Embryonic facial prominence (tissue), 1 donor: Measurements from ENCODE around the gene NPW.

Experiments used
- DNase-seq: peaks from one replicate; pipeline ENCODE4 v3.0.0-alpha.2; 2016; ENCODE audit errors: extremely low spot score

The NPW gene

DNA sequence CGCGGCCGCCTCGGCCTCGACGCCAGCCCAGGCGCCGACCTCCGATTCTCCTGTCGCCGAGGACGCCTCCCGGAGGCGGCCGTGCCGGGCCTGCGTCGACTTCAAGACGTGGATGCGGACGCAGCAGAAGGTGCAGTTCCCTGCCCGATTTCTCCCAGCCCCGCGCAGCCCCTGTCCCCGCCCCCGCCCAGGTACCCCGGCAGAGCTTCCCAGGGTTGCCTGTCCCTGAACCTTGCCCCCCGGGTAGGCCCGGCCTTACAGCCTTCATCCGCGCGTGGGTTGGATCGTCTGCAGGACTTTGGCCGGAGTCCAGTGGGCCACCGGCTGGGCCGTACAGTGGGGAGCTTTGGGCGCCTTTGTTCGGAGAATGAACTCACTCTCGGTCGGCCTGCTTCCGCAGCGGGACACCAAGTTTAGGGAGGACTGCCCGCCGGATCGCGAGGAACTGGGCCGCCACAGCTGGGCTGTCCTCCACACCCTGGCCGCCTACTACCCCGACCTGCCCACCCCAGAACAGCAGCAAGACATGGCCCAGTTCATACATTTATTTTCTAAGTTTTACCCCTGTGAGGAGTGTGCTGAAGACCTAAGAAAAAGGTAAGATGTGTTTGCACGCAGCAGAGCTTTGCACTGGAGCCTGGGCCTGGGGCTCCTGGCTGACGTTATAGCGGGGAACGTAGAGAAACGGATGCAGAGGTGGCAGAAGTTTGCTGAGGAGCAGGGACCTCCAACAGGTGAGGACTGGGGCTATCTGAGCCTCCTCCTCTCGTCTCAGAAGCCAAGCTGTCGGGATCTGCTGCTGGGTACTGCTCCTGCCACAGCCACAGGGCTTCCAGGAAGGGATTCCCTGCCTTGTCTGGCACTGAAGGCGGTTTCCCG lies 35.0 kb upstream of the NPW start:
- no peak for DNase-seq

DNA sequence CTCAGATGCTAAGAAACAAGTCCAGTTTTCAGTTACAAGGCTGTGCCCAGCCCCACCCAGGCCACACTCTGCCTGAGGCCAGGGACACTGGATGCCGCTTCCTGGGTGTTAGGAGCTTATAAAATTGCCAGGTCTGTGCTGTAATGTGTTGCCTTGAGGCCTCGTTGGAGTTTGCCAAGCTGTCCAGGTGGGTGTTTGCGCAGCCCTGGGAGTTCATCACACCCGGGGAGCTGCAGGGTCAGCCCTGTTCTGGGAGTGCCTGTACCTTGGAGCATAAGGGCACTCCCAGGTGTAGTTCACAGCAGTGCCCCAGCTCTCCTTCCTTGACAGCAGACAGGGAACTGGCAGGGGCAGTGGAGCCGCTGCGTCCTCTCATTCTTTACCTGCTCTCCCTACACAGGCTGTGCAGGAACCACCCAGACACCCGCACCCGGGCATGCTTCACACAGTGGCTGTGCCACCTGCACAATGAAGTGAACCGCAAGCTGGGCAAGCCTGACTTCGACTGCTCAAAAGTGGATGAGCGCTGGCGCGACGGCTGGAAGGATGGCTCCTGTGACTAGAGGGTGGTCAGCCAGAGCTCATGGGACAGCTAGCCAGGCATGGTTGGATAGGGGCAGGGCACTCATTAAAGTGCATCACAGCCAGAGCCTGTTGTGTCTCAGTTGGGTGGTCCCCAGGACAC lies 34.0 kb upstream of the NPW start:
- DNase-seq = no peak

DNA sequence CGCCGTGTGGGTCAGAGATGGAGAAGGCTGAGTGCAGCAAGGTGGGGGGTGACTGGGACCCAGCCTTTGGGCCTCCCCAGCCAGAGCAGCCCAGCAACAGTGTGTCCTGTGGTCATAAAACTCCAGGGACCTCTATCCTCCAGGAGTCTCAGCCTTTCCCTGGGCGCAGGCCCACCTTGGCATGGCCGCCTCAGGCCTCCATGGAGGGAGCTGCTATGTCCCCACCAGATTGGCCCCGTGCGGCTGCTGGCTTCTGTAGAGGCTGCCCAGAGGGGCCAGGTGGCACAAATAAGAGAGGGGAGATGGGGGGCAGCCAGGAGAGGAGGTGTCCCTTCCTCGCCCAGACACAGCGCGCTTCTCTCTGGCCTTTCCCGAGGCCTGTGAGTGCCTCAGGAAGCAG lies 32.4 kb upstream of the NPW start:
- DNase-seq = no peak

DNA sequence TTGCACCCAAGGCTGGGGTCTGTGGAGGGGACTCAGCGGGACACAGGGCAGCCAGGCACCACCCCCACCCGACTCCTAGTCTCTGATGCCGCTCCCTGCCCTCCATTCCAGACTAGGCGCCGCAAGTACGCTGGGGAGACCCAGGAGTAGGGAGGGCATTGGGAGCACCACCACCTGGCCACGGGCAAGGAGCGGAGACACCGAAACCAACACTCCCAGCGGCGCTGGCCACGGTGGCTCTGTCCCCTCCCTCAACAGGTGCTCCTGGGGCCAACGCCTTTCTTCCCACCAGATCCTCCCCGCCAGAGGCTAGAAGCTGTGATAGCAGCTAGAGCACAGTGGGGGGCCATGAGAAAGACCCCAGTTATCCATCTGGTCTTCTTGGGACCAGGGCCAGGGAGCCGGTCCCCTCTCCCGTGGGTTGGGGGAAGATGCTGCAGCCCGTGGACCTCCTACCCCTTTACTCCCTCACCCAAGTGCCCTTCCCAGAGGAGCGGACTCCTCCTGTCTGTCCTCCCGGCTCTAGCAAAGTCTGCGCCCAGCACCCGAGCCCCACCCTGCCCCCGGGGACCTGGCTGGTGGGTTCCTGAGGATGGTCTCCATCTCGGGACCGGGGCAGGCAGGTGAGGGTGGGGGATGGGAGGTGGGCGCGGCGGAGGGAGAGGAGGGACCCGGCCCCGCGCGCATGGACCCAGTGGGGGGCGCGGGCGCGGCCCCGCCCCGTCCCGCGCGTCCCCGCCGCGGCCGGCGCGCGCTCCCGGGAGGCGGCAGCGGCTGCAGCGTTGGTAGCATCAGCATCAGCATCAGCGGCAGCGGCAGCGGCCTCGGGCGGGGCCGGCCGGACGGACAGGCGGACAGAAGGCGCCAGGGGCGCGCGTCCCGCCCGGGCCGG lies 30.1 kb upstream of the NPW start, which contains the start of gene SYNGR3:
Gene SYNGR3, plus strand, starts transcription at position 762 of the 892 bp plus-strand sequence. CDS start 133 bp downstream, outside the sequence.
- no peak for DNase-seq

DNA sequence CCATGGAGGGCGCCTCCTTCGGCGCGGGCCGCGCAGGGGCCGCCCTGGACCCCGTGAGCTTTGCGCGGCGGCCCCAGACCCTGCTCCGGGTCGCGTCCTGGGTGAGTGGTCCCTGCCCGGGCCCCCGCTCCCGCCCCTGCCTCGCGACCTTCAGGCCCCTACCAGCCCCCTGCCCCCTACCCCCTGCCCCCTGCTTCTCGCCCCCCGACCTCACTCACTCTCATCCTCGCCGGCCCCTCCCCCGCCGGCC lies 29.6 kb upstream of the NPW start:
- DNase-seq = no peak

DNA sequence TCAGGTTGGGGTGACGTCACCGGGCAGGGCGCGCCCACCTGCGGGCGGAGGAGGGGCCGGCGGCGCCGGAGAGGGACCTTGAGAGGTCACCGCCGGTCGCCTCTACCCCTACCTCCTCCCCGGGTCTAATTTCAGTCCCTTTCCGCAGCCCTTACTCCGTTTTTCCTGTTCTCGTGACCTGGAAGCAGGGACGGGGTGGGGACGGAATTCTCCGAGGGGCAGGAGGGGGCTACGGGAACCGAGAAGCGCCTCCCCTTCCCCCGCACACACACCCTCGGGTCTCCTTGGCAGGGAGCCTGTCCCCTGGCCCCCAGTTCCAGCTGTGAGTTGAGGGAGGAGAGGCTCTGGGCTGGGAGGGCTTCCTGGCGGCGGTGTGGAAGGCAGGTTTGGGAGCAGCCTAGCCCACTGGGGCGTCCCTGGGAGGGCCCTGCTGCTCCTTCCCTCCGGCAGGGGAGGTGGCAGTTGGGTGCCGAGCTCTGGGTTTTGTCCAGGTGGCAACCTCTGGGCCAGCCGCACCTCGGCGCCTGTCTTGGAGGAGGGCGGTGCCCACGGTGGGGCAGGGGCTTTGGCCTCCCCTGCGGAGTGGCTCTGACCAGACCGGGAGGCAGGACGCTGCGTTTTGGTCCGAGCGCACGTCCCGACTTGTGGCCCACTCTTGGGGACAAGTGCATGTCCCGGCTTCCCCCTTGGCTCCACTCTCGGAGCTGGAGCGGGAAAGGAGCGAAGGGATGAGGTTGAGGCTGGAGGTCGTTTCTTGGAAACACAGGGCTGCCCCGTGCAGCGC lies 29.0 kb upstream of the NPW start:
- no peak for DNase-seq

DNA sequence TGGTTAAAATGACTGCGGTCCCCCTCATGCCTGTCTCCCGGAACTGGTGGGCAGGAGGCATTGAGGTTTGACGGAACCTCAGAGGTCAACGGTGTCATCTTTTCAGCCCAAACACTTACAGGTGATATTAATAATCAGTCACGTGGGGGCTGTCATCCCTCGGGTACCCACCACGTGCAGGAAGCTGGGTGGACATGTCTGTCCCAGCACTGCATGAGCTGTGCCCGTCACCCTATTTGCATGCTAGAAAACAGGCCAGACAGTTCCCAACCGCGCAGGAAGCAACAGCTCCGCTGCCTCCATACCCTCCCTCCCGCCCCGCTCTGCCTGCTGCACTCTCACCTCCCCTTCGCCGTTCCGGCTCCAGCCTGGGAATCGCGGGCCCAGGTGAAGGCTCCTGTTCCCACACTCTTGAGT lies 28.4 kb upstream of the NPW start:
- DNase-seq = no peak

DNA sequence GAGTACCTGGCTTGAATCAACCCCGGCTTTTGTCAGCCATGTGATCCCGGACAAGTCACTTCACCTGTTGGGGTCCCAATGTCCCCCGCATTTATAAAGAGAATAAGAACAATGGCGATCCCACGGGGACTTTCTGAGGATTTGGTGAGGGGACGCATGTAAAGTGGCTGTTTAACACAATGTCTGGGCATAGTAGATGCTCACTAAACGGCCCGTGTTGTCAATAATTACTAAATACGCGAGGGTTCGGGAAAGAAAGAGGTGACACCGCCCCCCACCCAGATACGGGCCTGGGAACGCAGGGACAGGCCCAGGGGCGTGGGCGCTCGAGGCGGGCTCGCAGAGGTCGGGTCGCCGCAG lies 28.0 kb upstream of the NPW start:
- DNase-seq = no peak

DNA sequence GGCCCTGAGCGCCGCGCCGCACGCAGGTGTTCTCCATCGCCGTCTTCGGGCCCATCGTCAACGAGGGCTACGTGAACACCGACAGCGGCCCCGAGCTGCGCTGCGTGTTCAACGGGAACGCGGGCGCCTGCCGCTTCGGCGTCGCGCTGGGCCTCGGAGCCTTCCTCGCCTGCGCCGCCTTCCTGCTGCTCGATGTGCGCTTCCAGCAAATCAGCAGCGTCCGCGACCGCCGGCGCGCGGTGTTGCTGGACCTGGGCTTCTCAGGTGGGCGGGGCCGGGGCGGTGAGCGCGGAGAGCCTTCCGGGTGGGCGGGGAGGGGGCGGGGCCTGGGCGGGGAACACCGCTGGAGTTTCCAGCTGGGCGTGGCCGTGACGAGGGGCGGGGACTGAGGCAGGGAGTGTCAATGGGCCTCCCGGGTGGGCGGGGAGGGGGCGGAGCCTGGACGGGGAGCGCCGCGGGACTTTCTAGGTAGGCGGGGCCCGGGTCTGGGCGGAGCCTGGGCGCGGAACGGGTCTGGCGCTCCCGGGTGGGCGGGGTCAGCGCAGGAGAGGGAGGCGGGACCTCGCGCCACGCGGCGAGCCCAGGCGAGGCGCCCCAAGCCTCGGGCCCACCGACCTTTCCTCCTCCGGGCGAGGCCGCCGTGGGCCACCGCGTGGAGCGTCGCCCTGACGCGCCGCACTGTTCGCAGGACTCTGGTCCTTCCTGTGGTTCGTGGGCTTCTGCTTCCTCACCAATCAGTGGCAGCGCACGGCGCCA lies 27.5 kb upstream of the NPW start:
- peak; percentile 83 for DNase-seq

DNA sequence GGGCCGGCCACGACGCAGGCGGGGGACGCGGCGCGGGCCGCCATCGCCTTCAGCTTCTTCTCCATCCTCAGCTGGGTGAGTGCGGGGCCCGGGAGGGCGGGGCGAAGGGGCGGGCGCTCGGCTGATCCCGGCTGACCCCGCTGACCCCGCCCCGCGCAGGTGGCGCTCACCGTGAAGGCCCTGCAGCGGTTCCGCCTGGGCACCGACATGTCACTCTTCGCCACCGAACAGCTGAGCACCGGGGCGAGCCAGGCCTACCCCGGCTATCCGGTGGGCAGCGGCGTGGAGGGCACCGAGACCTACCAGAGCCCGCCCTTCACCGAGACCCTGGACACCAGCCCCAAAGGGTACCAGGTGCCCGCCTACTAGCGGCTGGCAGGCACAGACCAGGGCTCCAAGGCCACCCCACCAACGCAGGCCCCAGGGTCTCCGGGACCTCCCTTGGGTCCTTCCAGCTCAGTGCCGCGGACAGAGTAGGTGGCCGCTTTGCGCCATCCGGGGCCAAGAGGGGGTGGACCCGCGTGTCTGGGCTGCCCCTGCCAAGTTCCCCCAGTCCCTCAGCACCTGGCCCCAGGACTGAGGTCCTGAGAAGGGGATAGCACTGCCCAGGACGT lies 26.8 kb upstream of the NPW start:
- DNase-seq = no peak

DNA sequence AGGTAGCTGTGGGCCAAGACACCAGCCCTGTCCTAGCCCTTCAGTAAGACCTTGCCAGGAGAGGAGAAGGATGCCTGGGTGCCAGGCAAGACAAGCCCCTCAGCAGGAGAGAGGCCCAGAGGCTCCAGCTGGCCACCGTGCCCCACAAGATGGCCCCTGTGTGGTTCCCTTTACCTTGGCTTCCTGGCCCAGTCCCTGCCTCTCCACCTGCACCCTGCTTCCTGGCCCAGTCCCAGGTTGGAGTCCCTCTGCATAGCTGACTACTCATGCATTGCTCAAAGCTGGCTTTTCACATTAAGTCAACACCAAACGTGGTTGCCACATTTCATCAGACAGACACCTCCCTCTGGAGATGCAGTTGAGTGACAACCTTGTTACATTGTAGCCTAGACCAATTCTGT lies 25.9 kb upstream of the NPW start:
- DNase-seq = no peak

DNA sequence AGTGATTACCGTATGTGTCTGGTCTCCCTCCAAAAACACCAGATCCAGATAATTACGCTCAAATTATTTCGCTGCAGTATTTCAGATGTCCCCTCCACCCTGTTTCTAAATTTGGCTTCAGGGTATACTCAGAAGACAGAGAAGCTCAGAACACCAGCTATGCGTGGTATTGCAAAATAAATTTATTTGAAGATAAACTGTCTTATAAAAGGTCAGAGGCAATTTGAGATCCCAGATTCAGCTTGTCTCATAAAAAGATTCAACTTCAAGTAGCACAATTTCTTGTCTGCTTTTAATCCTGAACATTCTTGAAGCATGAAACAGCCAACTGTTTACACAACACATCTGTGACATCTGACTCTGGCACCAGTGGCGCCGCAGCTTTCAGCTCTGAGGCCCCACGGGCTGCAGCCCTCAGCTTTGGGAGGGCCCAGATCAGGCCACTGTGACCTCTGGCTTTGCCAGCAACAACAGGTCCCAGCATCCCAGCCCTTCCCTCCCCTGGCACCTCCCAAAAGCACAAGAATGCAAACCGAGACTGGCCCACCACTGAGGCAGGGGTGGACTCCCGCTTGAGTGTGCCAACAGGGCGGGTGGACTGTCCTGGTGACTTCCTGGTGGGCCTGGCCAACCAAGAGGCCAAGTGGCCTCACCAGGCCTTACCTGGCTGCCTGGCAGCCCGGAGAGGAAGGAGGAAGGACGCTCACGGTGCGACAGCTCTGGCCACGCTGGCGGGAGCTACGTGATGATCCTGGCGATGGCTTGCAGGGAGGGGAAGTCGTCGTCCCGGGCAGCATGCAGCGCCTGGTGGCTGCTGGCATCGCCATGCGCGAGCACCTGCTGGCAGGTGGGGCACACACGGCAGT lies 21.9 kb upstream of the NPW start:
- DNase-seq = no peak

DNA sequence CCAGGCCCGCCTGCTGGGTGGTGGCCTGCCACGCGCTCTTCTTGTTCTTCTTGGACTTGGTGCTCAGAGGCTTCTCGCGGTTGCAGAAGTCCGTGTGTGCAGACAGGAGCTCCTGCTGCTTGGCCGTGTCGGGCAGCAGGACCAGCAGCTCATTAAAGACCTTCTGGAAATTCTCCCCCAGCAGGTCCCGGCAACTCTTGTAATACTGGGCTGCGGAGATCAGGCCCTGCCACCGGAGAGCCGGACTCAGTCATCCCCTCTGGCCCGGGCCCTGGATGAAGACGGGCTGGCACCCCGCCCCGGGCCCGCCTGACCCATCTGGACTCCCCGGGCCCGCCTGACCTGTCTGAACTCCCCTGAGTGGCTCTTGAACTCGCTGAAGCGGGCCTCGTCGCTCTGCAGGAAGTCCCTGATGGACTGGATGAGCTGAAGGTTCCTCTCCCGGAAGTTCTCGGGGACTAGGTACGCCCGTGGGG lies 21.2 kb upstream of the NPW start:
- DNase-seq = no peak

DNA sequence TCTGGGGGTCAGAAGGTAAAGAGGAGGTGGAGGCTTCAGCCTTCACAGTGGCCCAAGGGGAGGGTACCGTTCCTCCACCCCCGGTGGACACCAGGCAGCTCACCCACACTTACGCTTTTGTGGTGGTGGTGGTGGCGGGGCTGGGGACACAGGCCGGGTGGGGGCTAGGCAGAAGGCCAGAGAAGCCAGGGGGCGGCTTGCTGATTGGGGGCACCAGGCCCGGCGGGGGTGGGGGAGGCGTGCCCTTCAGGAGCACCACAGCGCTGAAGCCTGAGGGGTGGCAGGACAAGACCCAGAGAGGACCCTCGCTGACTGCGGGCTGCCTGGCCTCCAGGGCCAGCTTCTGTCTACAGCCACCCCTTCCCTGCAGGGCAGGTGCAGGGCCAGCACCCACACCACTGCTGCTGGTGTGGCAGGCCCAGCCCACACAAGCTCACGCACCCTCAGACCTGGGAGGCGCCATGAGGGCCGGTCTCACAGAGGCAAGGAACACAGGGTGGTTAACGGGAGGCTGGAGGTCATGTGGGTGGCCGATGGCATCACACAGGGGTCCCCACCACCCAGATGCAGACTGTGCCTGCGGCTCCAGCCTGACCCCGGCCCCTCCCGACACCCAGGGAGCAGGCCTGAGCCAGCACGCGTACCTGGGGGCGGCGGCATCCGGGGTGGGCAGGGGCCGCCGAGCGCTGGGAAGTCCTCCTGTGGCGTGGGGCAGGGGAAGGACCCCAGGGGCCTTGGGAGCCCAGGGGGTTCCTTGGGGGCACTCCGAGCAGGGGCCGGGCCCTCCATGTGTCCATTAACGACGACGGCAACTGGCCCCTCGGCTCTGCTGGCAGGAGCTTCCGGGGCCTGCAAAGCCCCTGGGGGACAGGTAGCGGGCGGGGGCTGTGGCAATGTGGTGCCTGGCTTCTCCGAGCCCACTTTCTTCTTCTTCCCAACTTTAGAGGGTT lies 20.5 kb upstream of the NPW start:
- DNase-seq = no peak

DNA sequence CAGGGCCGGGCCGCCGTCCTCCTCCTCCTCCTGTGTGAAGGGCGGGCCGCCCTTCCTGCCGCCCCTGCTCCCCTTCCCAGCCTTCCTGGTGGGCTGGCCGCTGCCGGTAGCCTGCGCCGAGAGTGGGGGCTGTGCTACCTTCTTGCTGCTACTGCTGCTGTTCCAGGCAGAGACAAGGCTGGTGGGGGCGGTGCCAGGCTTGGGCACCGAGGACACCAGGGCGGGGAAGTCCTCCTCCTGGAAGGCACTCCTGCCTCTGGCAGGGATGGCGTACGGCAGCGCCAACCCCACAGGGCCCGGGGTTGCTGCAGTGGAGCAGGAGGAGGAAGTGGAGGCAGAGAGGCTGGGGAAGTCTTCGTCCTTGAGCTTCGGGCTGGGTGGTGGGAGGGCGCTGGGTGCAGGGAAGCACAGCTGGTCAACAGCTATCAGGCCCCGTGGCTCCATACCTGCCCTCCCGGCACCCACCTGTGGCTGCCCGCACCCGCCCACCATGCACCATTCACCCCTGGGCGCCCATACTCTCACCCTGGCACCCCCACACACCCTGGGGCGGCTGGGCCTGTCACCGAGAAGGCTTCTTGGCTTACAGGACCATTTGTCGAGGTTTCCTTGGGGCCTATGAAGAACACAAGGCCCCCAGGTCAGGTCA lies 19.6 kb upstream of the NPW start:
- DNase-seq = no peak

DNA sequence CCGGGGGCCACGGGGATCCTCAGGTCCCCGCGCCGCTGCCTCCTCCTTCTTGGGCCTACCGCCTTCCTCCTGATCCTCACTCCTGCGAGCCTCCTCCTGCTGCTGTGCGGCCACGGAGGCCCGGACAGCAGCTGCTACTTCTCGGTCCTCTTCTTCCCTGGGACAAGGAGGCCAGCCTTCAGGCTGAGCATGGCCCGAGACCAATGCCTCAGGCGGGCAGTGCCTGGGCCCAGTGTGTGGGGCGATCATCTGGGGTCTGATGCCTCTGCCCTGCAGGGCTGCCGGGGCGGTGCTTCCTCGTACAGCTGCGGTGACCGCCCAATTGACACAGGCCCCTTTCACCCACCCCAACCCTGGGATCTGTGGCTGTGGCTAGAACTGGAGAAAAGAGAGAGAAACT lies 18.6 kb upstream of the NPW start:
- no peak for DNase-seq

DNA sequence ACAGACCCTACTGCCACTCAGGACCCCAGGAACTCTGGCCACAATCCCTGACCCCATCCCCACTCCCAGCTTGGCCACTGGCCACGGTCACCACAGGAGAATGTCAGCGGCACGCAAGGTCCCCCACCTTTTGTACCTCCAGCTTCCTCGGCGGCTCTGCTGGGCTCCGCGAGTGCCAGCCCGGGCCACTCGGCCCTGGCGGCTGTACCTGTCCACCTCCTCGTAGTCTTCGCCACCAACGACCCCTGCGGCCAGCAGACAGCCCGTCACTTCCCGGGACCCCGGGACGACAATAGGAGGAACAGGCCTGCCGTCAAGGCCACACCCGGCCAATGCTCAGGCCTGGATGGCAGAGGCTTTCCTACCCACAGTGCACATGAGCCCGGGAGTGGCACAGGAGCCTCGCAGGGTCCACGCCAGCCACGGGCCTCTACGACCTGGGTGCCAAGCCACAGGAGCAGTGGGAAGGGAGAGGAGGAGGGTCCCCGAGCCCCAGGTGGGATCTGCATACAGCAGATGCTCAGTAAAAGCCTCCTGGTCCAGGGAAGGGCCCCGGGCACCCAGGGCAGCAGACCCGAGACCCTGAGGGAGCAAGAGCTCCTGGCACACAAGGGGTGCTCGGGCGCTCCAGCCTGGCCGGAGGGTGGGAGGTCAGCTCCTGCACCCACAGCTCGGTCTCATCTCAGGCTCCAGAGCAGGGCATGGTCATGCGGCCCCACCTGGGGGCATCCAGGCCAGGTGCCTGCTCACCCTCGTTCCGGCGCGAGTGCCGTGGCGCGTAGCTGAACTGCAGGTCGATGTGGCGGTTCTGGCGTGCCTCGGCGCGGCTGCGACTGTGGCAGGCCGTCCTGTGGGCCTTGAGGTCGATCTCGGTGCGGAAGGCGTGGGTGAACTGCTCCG lies 17.9 kb upstream of the NPW start:
- DNase-seq = no peak
